B cell (primary cell): Measurements from ENCODE around the gene PRRG4. TPM values are rescaled to one million over a fixed set of nuclear protein-coding genes. Genes with fewer than 3 reads are reported as not detected.

ENCODE experiments used
- ATAC-seq: fragments of 200-7000 bp; cut with Tn5 transposase; one replicate; pipeline ENCODE4 v1.10.0; 2021; ENCODE audit warnings: low read depth, mild to moderate bottlenecking, moderate number of reproducible peaks, moderate library complexity
- CTCF ChIA-PET: fragments of 350-600 bp; sonication (Branson Sonifier 250); formaldehyde crosslinking; loops from one replicate; lab custom pipeline; 2021; ENCODE audit warnings: antibody characterized with exemption, inconsistent platforms; lab: Charles Lee
- POLR2A ChIA-PET: fragments of 350-600 bp; sonication (Branson Sonifier 250); formaldehyde crosslinking; loops from one replicate; lab custom pipeline; 2021; ENCODE audit warnings: antibody characterized with exemption; lab: Charles Lee
- DNase-seq: peaks from one replicate; pipeline ENCODE4 v3.0.0; 2013
- H2AFZ ChIP-seq: 2 replicates; pipeline ENCODE4 v1.6.1; 2012; ENCODE audit warnings: mild to moderate bottlenecking, low read depth, low read length; ENCODE audit not compliant: insufficient read depth, poor library complexity, severe bottlenecking
- H3K27ac ChIP-seq, 2 donors: 1 replicate in 1 of 2; 2 replicates in 1 of 2; pipeline ENCODE4 v1.5.1; 2012 to 2013; ENCODE audit warnings: low read length in 2 of 2, mild to moderate bottlenecking in 2 of 2, moderate library complexity in 1 of 2
- H3K27me3 ChIP-seq, 4 experiments: fragments of 200-600 bp in 1 of 4; sonication (generic) in 1 of 4; replicated peaks in 1 of 4; 1 replicate in 2 of 4; 2 replicates in 2 of 4; pipeline versions ENCODE4 v1.6.1 to v1.7.0; 2013 to 2016; ENCODE audit warnings: low read length in 3 of 4, mild to moderate bottlenecking in 2 of 4, mixed read lengths in 1 of 4, moderate library complexity in 1 of 4; ENCODE audit not compliant: insufficient read depth in 4 of 4, control insufficient read depth in 3 of 4; ENCODE audit errors: control extremely low read depth in 1 of 4
- H3K36me3 ChIP-seq, 2 experiments: replicated peaks in 1 of 2; 1 replicate in 1 of 2; 2 replicates in 1 of 2; pipeline versions ENCODE4 v1.6.1 to v1.7.1; 2013; ENCODE audit warnings: low read length in 1 of 2; ENCODE audit not compliant: insufficient read depth in 2 of 2, control insufficient read depth in 1 of 2; ENCODE audit errors: control extremely low read depth in 1 of 2, extremely low read depth in 1 of 2
- H3K4me1 ChIP-seq, 2 donors: fragments of 200-600 bp in 1 of 2; sonication (generic) in 1 of 2; 1 replicate in 1 of 2; 2 replicates in 1 of 2; pipeline versions ENCODE4 v1.5.1 to v1.6.1; 2013 to 2017; ENCODE audit warnings: low read length in 2 of 2; ENCODE audit not compliant: control insufficient read depth in 2 of 2, insufficient read depth in 2 of 2
- H3K4me2 ChIP-seq: replicated peaks from 2 replicates; pipeline ENCODE3; 2012; ENCODE audit warnings: mild to moderate bottlenecking, low read depth, low read length; ENCODE audit not compliant: poor library complexity, severe bottlenecking
- H3K4me3 ChIP-seq, 5 experiments: fragments of 200-600 bp in 1 of 5; sonication (generic) in 1 of 5; 1 replicate in 3 of 5; 2 replicates in 2 of 5; pipeline versions ENCODE4 v1.5.1 to v1.7.0; 2011 to 2016; ENCODE audit warnings: low read length in 4 of 5, mild to moderate bottlenecking in 4 of 5, low read depth in 2 of 5, control low read depth in 1 of 5, moderate library complexity in 1 of 5; ENCODE audit not compliant: insufficient read depth in 1 of 5; ENCODE audit errors: control extremely low read depth in 1 of 5, extremely low read depth in 1 of 5
- H3K79me2 ChIP-seq: fragments of 200-600 bp; sonication (generic); one replicate; pipeline ENCODE4 v1.6.0; 2016; ENCODE audit warnings: low read length; ENCODE audit not compliant: control insufficient read depth, insufficient read depth
- H3K9ac ChIP-seq: fragments of 200-600 bp; sonication (generic); 2 replicates; pipeline ENCODE4 v1.6.1; 2017; ENCODE audit warnings: mild to moderate bottlenecking, low read length, moderate library complexity
- H3K9me3 ChIP-seq, 3 donors: one replicate each; pipeline versions ENCODE4 v1.6.1 to v1.7.1; 2013; ENCODE audit warnings: low read length in 2 of 3; ENCODE audit not compliant: control insufficient read depth in 2 of 3, insufficient read depth in 1 of 3; ENCODE audit errors: control extremely low read depth in 1 of 3
- H4K20me1 ChIP-seq: 2 replicates; pipeline ENCODE4 v1.6.0; 2012; ENCODE audit warnings: mild to moderate bottlenecking, low read length; ENCODE audit not compliant: insufficient read depth, control insufficient read depth, poor library complexity, severe bottlenecking
- H3K27ac Mint-ChIP-seq: one replicate; pipeline ENCODE4 v1.8.0; 2021; ENCODE audit warnings: mixed read lengths
- H3K27me3 Mint-ChIP-seq: one replicate; pipeline ENCODE4 v1.8.0; 2021; ENCODE audit warnings: mixed read lengths
- H3K4me1 Mint-ChIP-seq: one replicate; pipeline ENCODE4 v1.8.0; 2021; ENCODE audit warnings: mixed read lengths
- H3K4me3 Mint-ChIP-seq: one replicate; pipeline ENCODE4 v1.8.0; 2021; ENCODE audit warnings: mixed read lengths
- H3K9me3 Mint-ChIP-seq: one replicate; pipeline ENCODE4 v1.8.0; 2022; ENCODE audit warnings: mixed read lengths; ENCODE audit not compliant: insufficient read depth
- EZH2 ChIP-seq: IDR thresholded peaks from 2 replicates; pipeline ENCODE4 v1.6.1; 2012; ENCODE audit warnings: borderline replicate concordance, low read depth, mild to moderate bottlenecking, moderate library complexity, low read length; ENCODE audit not compliant: insufficient read depth, poor library complexity, severe bottlenecking
- WGBS: methylation state at CpG from one replicate; pipeline ENCODE4 v1.1.5; 2013; ENCODE audit warnings: missing lambda C conversion rate; ENCODE audit not compliant: insufficient coverage; 5-methylcytosine and 5-hydroxymethylcytosine counted together
- intact Hi-C: fragments of 100-400 bp; cut with micrococcal nuclease; formaldehyde crosslinking; loops from one replicate; pipeline ENCODE4 v1.10.0; 2022
- polyA plus RNA-seq: library from polyadenylated mRNA; depleted of rRNA; stranded (reverse); fragments of >200 nt; gene quantifications from 2 replicates; pipeline ENCODE4 v1.2.3, GENCODE V29; 2012
- total RNA-seq, 2 donors: library from RNA; stranded (reverse); fragments of 120-200 nt in 1 of 2; gene quantifications; 1 replicate in 1 of 2; 2 replicates in 1 of 2; pipeline versions ENCODE4 v1.2.3 to v1.2.4, GENCODE V29; 2013 to 2022
- TF ChIP-seq, protein P1 (sequence below): fragments of 200-600 bp; IDR thresholded peaks from one replicate; pipeline ENCODE4 v1.8.0; 2022; ENCODE audit warnings: antibody characterized with exemption, mild to moderate bottlenecking

The PRRG4 gene
- total and polyA plus RNA-seq, 2 donors (not counting 1 experiment from before 2014, with no cell fraction given): 0.07 TPM; not detected in 1

DNA sequence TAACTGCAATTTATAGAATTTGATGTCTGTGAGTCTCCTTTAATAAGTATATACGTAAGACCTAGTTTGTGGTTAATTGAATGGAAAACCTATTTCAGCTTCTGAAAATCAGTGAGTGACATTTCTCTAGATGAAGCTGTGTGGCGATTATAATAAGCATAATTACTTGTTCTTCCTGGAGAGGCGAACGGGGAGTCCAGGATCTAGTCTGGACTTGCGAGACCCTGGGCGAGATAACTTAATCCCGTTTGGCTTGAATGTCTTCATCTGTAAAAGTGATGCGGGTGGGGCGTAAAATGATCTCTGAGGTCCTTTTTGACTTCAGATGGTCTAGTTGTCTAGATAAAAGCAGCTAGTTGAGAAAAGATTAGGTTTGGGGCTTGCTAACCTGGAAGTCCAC lies 1.1 kb downstream of the PRRG4 start:
- DNase-seq: no peak
- Histone ChIP-seq H3K9ac (no peak overlapping the region), H4K20me1 (no peaks in the 10 kb centered on the region), H3K27me3 (peaks cover 0 to 16% (median 4%) of the 10 kb centered on the region in 4 experiments), H3K36me3 (no peaks in the 10 kb centered on the region), H3K4me2 (no peak overlapping the region), H2AFZ (no peak overlapping the region), H3K27ac (no peak overlapping the region), H3K9me3 (no peaks in the 10 kb centered on the region), H3K4me3 (no peak overlapping the region), H3K79me2 (no peaks in the 10 kb centered on the region), H3K4me1 (peaks cover 11 to 14% of the 10 kb centered on the region in 2 donors)
- H3K27ac Mint-ChIP-seq: no peak overlapping the region
- ATAC-seq: no peak
- ChIA-PET CTCF (interaction anchor here (1.0 kb wide), 1 partner anchor 22 kb away, joined by 3 read pairs; no protein-coding TSS in a partner anchor), POLR2A (interaction anchor here (0.6 kb wide), 1 partner anchor 579 kb away, joined by 3 read pairs; no protein-coding TSS in a partner anchor)
- peaks cover 18% of the 10 kb centered on the region for H3K4me1 Mint-ChIP-seq
- no peaks in the 10 kb centered on the region for H3K9me3 Mint-ChIP-seq
- H3K27me3 Mint-ChIP-seq: peaks cover 15% of the 10 kb centered on the region
- no peak for TF ChIP-seq EZH2
- TF ChIP-seq, protein P1, sequence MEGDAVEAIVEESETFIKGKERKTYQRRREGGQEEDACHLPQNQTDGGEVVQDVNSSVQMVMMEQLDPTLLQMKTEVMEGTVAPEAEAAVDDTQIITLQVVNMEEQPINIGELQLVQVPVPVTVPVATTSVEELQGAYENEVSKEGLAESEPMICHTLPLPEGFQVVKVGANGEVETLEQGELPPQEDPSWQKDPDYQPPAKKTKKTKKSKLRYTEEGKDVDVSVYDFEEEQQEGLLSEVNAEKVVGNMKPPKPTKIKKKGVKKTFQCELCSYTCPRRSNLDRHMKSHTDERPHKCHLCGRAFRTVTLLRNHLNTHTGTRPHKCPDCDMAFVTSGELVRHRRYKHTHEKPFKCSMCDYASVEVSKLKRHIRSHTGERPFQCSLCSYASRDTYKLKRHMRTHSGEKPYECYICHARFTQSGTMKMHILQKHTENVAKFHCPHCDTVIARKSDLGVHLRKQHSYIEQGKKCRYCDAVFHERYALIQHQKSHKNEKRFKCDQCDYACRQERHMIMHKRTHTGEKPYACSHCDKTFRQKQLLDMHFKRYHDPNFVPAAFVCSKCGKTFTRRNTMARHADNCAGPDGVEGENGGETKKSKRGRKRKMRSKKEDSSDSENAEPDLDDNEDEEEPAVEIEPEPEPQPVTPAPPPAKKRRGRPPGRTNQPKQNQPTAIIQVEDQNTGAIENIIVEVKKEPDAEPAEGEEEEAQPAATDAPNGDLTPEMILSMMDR: no peak
- intact Hi-C loops: no loop called here
- 95% methylated on average over 6 of the region's 9 CpGs for WGBS
- H3K4me3 Mint-ChIP-seq: peak overlapping the region; percentile 75

DNA sequence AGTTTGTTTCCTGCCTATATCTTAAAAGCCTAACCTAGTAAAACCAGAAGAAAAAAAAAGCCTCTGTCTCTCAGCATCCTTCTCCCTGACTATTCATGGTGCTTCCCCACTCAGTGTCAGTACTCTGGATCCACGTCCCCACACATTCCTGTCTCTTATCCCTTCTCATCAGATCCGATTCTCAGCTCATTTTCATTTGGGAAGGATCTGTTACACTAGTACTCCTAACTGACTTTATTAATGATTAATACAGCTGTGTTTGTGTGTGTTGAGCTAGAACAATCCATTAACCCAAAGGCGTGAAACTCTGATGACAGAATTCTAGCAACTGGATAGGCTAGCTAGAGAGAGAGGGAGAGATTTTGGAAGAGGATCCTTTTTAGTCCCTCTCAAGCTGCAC lies 1.5 kb downstream of the PRRG4 start:
- POLR2A ChIA-PET: interaction anchor here (0.6 kb wide), 1 partner anchor 580 kb away, joined by 3 read pairs; no protein-coding TSS in a partner anchor

More for the DNA sequence above, 1.5 kb downstream of the PRRG4 start:
- Mint-ChIP-seq H3K4me3 (peak overlapping the region; percentile 75), H3K9me3 (no peaks in the 10 kb centered on the region), H3K27ac (no peak overlapping the region), H3K4me1 (peaks cover 18% of the 10 kb centered on the region), H3K27me3 (peaks cover 15% of the 10 kb centered on the region)
- no CpG with 5 or more reads among the region's 3 CpGs for WGBS
- no peak for DNase-seq
- TF ChIP-seq, protein P1: no peak
- TF ChIP-seq EZH2: no peak
- Histone ChIP-seq H3K36me3 (no peaks in the 10 kb centered on the region), H3K27ac (no peak overlapping the region), H2AFZ (no peak overlapping the region), H3K4me1 (peaks cover 11 to 14% of the 10 kb centered on the region in 2 donors), H3K4me2 (no peak overlapping the region), H3K4me3 (no peak overlapping the region), H3K27me3 (peaks cover 0 to 16% (median 4%) of the 10 kb centered on the region in 4 experiments), H3K9ac (no peak overlapping the region), H4K20me1 (no peaks in the 10 kb centered on the region), H3K9me3 (no peaks in the 10 kb centered on the region), H3K79me2 (no peaks in the 10 kb centered on the region)
- CTCF ChIA-PET: interaction anchor here (1.0 kb wide), 1 partner anchor 22 kb away, joined by 3 read pairs; no protein-coding TSS in a partner anchor
- ATAC-seq: no peak
- intact Hi-C loops: no loop called here
